HG03520 (cell line): ENCODE data around the gene CENPK.
"Not testable (repeated sequence)": the region's sequence is repeated elsewhere in the genome, so short reads cannot be mapped to it uniquely, and the experiment has no call there.

Experiments used
- ATAC-seq: cut with Tn5 transposase; IDR thresholded peaks from one replicate; pipeline ENCODE4 v1.9.1; 2021; ENCODE audit warnings: mild to moderate bottlenecking, moderate library complexity; ENCODE audit not compliant: unreplicated experiment

The CENPK gene

GRCh38 chr5:65562731-65563701, at the start of gene CENPK, which contains the start of gene PPWD1:
TSS of gene CENPK (minus strand) at chr5:65563168. CDS start at chr5:65554907, 8,261 bp downstream.
TSS of gene PPWD1 (plus strand) at chr5:65563296. CDS start at chr5:65563311, 15 bp downstream.
- ATAC-seq, result peak; percentile 99

- ATAC-seq, result no peak
These were observed 49.4 kb upstream of the CENPK start for GRCh38 chr5:65612298-65612907.

GRCh38 chr5:65611524-65611923, 48.6 kb upstream of the CENPK start:
- ATAC-seq, result no peak

GRCh38 chr5:65601761-65602160, 38.8 kb upstream of the CENPK start:
- not testable (repeated sequence) for ATAC-seq

- no peak for ATAC-seq
These were observed 25.7 kb upstream of the CENPK start for GRCh38 chr5:65588694-65589093.

GRCh38 chr5:65577141-65577540, 14.2 kb upstream of the CENPK start:
- ATAC-seq, result no peak

GRCh38 chr5:65570598-65571226, 7.7 kb upstream of the CENPK start:
- ATAC-seq, result no peak

- no peak for ATAC-seq
These were observed 3.5 kb upstream of the CENPK start for GRCh38 chr5:65566505-65566904.

GRCh38 chr5:65563777-65564176, 809 bp upstream of the CENPK start:
- ATAC-seq, result no peak

GRCh38 chr5:65556718-65557117, 6.2 kb downstream of the CENPK start:
- no peak for ATAC-seq

GRCh38 chr5:65556181-65556580, 6.8 kb downstream of the CENPK start:
- no peak for ATAC-seq

- ATAC-seq, result no peak
These were observed 7.7 kb downstream of the CENPK start for GRCh38 chr5:65555287-65555686.

- no peak for ATAC-seq
These were observed 9.0 kb downstream of the CENPK start for GRCh38 chr5:65553941-65554340.

- no peak for ATAC-seq
These were observed 14.7 kb downstream of the CENPK start for GRCh38 chr5:65548281-65548680.

GRCh38 chr5:65546141-65546540, 16.8 kb downstream of the CENPK start:
- ATAC-seq, result no peak

GRCh38 chr5:65544473-65544872, 18.5 kb downstream of the CENPK start:
- no peak for ATAC-seq

GRCh38 chr5:65539827-65540226, 23.1 kb downstream of the CENPK start:
- ATAC-seq, result no peak

GRCh38 chr5:65535529-65535987, 27.4 kb downstream of the CENPK start:
- ATAC-seq, result no peak

GRCh38 chr5:65530904-65531303, 32.1 kb downstream of the CENPK start:
- no peak for ATAC-seq

- no peak for ATAC-seq
These were observed 37.2 kb downstream of the CENPK start for GRCh38 chr5:65525726-65526125.

GRCh38 chr5:65512170-65512937, 50.6 kb downstream of the CENPK start:
- ATAC-seq, result no peak
